ENCODE data around the gene HOXB4.

The HOXB4 gene

GRCh38 chr17:48577946-48578615 lies at the start of gene HOXB4:
TSS of gene HOXB4 (minus strand) at chr17:48578350. CDS start at chr17:48578319, 31 bp downstream.
- DNase-seq (ENCODE audit: low read depth): no peak

DNA sequence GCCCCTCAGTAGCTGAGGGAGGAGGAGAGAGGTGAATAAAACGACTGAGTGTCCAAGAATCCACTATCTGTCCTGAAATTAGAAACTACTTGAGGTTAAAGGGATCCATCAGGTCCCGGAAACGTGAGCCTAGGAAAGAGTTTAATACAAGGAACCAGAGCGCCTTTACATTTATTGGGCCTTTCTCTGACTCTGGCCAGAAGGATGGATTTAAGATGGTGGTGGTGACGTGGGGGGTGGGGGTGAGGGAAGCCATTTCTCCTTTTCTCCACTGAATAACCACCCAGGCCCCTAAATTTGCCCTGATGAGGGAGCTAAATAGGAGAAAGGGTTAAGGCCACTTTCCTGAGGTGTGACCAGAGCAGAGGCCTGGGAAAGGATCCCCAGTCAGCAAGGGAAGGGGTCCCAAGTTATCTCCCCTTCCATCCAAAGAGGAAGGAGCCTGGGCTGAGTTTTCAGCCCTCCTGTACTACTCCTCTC lies 49.0 kb upstream of the HOXB4 start:
- no peak for DNase-seq (ENCODE audit: low read depth)

DNA sequence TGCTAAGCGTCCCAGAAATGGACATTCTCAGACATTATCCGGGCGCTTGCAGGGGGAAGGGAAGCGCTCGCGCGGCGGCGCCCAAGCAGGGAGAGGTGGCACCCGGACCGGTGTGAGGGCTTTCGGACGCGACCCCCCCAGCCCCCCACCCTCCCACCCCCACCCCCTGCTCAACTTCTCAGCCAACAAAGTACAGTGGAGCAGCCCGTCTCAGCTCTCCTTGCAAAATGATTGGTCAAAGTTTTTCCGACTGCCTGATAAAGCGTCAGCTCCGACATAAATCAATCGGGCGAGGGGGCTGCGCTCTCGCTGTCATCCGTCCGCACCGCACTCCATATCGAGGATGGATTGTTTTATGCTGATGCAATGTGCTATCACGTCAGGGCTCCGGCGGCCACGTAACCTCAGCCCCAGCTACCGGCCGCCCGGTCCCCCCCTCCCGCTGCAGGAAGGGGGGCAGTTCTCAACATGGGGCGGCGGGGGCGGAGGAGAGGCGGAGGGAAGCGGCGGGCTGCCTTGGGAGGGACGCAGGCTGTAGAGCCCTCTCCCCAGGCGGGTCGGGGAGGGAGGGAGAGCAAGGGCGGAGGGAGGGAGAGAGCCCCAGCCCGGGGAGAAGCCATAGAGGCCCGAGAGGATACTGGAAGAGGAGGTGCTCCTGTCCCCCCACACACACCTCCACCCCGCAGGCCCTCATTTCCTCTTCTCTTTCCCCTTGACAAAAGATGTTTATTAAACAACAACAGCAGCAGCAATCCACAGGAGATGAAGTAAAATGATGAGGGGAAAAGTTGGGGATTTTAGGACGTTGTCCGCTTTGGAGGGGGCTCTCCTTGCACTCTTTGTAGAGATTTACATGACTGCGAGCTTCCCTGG lies 48.3 kb upstream of the HOXB4 start, which contains the start of gene HOXB9:
HOXB9 (minus strand) TSS at position 114 of the 873 bp plus-strand sequence; CDS start at position 25, 89 bp downstream.
- DNase-seq (ENCODE audit: low read depth): no peak

- no peak for DNase-seq (ENCODE audit: low read depth)
Measured at GRCh38 chr17:48625495-48626244, 47.5 kb upstream of the HOXB4 start.

DNA sequence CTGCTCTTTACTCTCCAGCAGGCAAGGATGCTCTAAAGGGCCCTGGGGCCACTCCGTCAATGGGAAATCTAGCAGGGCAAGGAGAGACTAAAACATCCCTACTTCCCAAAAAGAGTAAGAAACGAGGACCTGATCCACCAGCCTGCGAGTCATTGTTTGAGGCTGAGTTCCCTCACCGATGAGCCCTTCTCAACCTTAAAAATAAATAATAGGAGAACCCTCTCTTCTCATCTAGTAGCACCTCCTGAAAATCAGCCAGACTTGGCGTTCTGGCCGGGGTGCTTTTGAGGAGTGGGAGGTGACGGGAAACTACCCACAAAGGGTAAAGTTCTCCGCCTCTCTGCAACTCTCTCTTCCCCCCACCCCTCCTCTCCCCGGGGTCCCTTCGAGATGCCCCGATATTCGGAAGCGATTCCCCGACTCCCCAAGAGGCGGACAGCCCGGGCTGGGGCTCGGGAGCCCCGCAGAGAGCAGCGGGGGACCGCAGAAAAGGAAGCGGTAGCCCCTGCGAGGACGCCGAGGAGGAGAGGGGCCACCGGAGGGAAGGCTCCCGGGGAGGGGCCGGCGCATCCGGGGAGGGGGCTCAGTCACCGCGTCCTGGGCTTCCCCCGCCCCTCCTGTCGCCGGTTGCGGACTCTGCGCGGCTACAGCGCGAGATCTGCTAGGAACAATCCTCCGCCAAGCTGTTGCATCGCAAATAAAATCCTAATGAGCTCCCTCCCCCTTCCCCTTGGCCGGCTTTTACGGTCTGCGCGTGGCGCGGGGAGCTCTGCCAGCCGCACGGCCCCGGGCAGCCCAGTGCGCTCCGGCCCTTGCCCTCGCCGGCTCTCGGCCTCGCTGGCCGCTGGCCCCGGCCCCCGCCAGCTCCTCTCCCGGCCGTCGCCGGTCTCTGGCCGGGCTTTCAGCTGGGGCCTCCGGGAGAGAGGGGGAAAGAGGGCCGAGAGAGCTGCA lies 46.7 kb upstream of the HOXB4 start:
- DNase-seq (ENCODE audit: low read depth): no peak

- DNase-seq (ENCODE audit: low read depth): no peak
Measured at GRCh38 chr17:48624118-48624517, 46.0 kb upstream of the HOXB4 start.

DNA sequence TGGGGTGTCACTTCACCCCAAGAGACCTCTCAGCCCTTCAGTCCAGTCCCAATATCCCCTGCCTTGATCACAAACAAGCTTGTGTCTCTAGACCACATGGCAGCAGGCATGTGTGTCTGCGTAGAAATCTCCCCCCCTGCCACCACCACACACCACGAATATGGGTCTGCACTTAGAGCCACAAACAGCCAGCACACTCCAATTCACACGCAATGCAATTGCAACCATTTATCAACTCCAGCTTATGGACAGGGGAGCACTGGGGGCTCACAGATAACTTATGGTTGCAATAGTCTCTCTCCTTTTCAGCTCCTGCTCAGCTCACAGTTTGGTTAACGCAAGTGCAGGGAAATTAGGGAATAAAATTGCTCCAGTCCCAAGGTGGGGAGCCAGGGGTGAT lies 45.4 kb upstream of the HOXB4 start:
- no peak for DNase-seq (ENCODE audit: low read depth)

DNA sequence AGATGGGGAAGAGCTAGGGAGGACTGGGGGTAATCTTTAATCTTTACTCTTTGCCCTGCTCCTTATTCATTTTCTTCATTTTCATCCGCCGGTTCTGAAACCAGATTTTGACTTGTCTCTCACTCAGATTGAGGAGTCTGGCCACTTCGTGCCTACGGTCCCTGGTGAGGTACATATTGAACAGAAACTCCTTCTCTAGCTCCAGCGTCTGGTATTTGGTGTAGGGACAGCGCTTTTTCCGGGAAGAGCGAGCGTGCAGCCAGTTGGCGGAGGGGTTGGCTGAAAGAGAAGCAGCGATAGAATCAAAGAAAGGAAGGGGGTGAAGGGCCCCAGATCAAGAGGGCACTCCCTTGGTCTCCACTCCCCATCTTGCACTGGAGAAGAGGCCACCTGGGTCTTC lies 44.7 kb upstream of the HOXB4 start:
- no peak for DNase-seq (ENCODE audit: low read depth)

- DNase-seq (ENCODE audit: low read depth): no peak
Measured at GRCh38 chr17:48621410-48622392, 43.6 kb upstream of the HOXB4 start.

- no peak for DNase-seq (ENCODE audit: low read depth)
Measured at GRCh38 chr17:48620461-48621139, 42.5 kb upstream of the HOXB4 start.

GRCh38 chr17:48619826-48620449 lies 41.8 kb upstream of the HOXB4 start:
- DNase-seq (ENCODE audit: low read depth): no peak

DNA sequence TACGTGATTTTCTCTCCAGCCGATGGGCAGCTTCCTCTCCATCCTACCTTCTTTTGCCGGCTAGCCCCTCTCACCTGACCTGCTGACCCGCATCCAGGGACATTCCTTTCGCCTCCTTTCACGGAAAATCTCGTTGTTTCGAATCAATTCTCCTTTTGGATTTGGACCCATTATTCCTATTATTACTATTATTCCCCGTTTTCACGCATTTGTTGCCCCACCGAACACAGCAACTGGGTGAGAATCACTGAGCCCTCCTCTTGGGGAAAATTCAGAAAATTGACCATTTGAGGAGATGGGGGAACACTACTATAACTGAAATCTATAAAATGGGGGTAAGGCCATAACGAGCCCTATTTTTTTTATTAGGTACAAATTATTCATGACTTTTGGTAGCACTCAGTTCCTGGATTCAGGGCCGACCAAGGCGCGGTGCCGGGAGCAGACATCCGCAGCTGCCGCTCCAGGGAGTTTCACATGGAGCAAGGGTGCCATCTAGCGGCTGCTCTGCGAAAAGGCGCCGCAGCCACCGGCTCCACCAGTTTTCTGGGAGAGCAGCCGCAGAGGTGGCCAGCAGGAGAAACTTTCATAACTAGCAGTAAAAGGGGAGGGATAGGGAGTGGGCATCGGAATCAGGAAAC lies 40.2 kb upstream of the HOXB4 start:
- DNase-seq (ENCODE audit: low read depth): peak; percentile 26

- DNase-seq (ENCODE audit: low read depth): no peak
Measured at GRCh38 chr17:48617471-48618255, 39.5 kb upstream of the HOXB4 start.

DNA sequence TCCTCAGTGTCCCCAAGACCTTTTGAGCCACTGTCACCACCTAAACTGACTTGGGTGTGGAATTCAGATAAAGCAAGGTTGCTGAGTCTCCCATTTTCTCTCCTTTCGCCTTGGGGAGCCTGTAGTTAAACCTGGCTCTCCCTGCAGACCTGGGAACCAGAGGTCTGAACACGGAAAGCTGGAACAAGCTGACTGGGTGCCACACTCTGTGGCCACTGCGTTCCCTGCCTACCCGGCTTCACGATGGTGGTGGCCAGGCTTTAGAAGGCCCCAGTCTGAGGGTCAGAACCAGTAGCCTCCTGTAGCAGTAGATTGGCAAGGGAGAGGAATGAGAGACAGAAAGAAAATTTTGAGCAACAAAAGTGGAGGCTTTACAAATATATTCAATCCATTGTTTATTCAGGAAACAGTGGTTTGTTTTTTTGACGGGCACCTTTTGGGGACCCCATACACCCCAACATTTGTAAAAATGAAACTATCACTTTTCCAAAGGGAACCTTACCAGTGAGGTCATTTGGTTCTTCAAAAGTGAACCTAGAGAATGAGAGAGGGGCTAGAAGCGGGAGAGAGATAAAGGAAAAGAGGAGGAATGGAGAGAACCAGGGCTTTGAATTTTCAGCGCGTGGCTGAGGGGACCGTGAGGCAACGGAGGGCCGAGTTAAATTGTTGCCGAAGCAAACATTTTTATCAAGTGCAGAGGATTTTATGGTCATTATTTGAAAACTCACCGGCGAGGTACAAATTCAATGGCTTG lies 38.7 kb upstream of the HOXB4 start:
- DNase-seq (ENCODE audit: low read depth): no peak

DNA sequence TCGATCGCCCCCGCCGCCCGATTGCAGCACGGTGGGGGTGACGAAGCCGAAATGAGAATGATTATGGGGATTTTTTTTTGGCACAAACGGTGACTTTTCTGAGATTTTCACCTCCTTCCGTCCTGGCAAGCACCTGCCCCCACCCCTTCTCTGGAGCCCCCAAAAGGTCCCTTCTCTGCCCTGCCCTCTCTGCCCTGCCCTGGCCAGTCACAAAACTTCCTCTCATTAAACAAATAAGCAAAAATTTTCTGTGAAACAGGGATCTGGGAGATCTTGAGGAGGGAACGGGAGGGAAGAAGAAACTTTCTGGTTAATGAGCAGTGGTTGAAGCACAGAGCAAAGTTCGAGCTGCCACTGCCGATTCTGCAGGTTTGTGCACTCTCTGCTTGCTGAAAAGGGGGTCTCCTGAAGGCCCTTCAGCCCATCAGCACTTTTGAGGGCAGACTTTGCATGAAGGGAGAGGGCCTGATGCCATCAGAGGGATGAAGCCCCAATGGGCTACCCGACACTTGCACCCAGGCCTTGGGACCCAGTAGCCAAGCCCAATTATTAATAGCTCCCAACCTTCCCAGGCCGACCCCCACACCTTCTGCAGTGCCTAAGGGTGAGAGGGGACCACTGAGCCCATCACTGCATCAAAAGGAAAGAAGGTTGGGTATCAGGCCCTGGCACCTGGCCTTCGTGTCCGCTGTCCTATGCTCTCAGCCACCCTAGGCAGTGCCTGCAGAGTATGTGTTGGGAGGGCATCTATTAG lies 38.0 kb upstream of the HOXB4 start:
- DNase-seq (ENCODE audit: low read depth): no peak

Measured in non-pigmented ciliary epithelial cell (primary cell).